AG10803 (cell line): ENCODE results near the gene XXYLT1.

Source experiments
- DNase-seq: peaks from one replicate; pipeline ENCODE4 v3.0.0; 2010; ENCODE audit warnings: low read depth
- H3K4me3 ChIP-seq: 2 replicates; pipeline ENCODE4 v1.5.1; 2011; ENCODE audit warnings: mild to moderate bottlenecking, low read length, control low read depth
- CTCF ChIP-seq: conservative IDR thresholded peaks from 2 replicates; pipeline ENCODE4 v1.5.1; 2011; ENCODE audit warnings: mild to moderate bottlenecking, low read length, control low read depth, inconsistent platforms

XXYLT1 gene

GRCh38 chr3:195259475-195260279 lies 11.3 kb downstream of the XXYLT1 start:
- peak; percentile 16 for TF ChIP-seq CTCF
- DNase-seq = peak; percentile 95
- H3K4me3 ChIP-seq = peak overlapping the region; percentile 58

- peak overlapping the region; percentile 58 for H3K4me3 ChIP-seq
- no peak for TF ChIP-seq CTCF
- peak; percentile 82 for DNase-seq
Observed at GRCh38 chr3:195259154-195259474, 11.8 kb downstream of the XXYLT1 start.

GRCh38 chr3:195258449-195259153 lies 12.4 kb downstream of the XXYLT1 start:
- TF ChIP-seq CTCF = no peak; the same call in 1 of the 2 replicates
- no peak overlapping the region; the same call in 1 of the 2 replicates for H3K4me3 ChIP-seq
- no peak for DNase-seq

GRCh38 chr3:195257454-195258448 lies 13.2 kb downstream of the XXYLT1 start:
- no peak for TF ChIP-seq CTCF
- no peak overlapping the region for H3K4me3 ChIP-seq
- DNase-seq = no peak

- no peak for TF ChIP-seq CTCF
- no peak for DNase-seq
- no peak overlapping the region for H3K4me3 ChIP-seq
Observed at GRCh38 chr3:195256639-195257453, 14.1 kb downstream of the XXYLT1 start.
